ENCODE data around the gene NANP. TPM values are rescaled to one million over a fixed set of nuclear protein-coding genes. Genes with fewer than 3 reads are reported as not detected.
"Not testable (repeated sequence)": the region's sequence is repeated elsewhere in the genome, so short reads cannot be mapped to it uniquely, and the experiment has no call there.

NANP gene
- total and polyA plus RNA-seq, 4 experiments from 2014 or later: 1.6 to 2.0 (median 1.7) TPM

- H3K9me3 Mint-ChIP-seq: peaks cover 0 to 2% (median 0%) of the 10 kb centered on the region in 8 donors
- no peaks in the 10 kb centered on the region for H3K4me1 Mint-ChIP-seq
- no peaks in the 10 kb centered on the region for H3K36me3 Mint-ChIP-seq
- H3K9me3 ChIP-seq (ENCODE audit: control insufficient read depth in 1 of 2, low read length in 2 of 2): no peaks in the 10 kb centered on the region
- intact Hi-C loops (cut with micrococcal nuclease): no loop called here
- peaks cover 0 to 1% of the 10 kb centered on the region in 2 donors for H3K27me3 Mint-ChIP-seq
- H3K36me3 ChIP-seq (ENCODE audit: insufficient read depth, low read length): no peaks in the 10 kb centered on the region
- no peak overlapping the region for H3K27ac Mint-ChIP-seq
- ChIA-PET POLR2A (ENCODE audit: partially characterized antibody) (no interaction called here), CTCF (ENCODE audit: partially characterized antibody) (no interaction called here)
- no peak overlapping the region for H3K4me3 Mint-ChIP-seq
- H3K27ac ChIP-seq (ENCODE audit: low read depth, low read length): no peak overlapping the region
- no peaks in the 10 kb centered on the region for H3K4me1 ChIP-seq (ENCODE audit: insufficient read depth, low read length)
- H3K4me3 ChIP-seq (ENCODE audit: low read length in 2 of 2): no peak overlapping the region
- no peaks in the 10 kb centered on the region for H3K27me3 ChIP-seq (ENCODE audit: insufficient read depth, low read length)
- no peak for DNase-seq
Observed at GRCh38 chr20:25605148-25605547, 18.7 kb downstream of the NANP start.

GRCh38 chr20:25604611-25605010 is 19.2 kb downstream of the NANP start:
- H3K27ac ChIP-seq (ENCODE audit: low read depth, low read length): no peak overlapping the region
- DNase-seq: no peak
- H3K27ac Mint-ChIP-seq: no peak overlapping the region
- peaks cover 0 to 1% of the 10 kb centered on the region in 2 donors for H3K27me3 Mint-ChIP-seq
- CTCF ChIA-PET (ENCODE audit: partially characterized antibody): no interaction called here
- no peaks in the 10 kb centered on the region for H3K36me3 Mint-ChIP-seq
- peaks cover 0 to 2% (median 0%) of the 10 kb centered on the region in 8 donors for H3K9me3 Mint-ChIP-seq
- intact Hi-C loops (cut with micrococcal nuclease): no loop called here
- H3K4me3 ChIP-seq (ENCODE audit: low read length in 2 of 2): no peak overlapping the region
- no peak overlapping the region for H3K4me3 Mint-ChIP-seq
- no peaks in the 10 kb centered on the region for H3K27me3 ChIP-seq (ENCODE audit: insufficient read depth, low read length)
- POLR2A ChIA-PET (ENCODE audit: partially characterized antibody): no interaction called here
- no peaks in the 10 kb centered on the region for H3K36me3 ChIP-seq (ENCODE audit: insufficient read depth, low read length)
- no peaks in the 10 kb centered on the region for H3K9me3 ChIP-seq (ENCODE audit: control insufficient read depth in 1 of 2, low read length in 2 of 2)
- H3K4me1 ChIP-seq (ENCODE audit: insufficient read depth, low read length): no peaks in the 10 kb centered on the region
- no peaks in the 10 kb centered on the region for H3K4me1 Mint-ChIP-seq

GRCh38 chr20:25602914-25603309 is 20.9 kb downstream of the NANP start:
- H3K27me3 Mint-ChIP-seq; H3K4me1 ChIP-seq (ENCODE audit: insufficient read depth, low read length); intact Hi-C loops (cut with micrococcal nuclease); H3K27ac ChIP-seq (ENCODE audit: low read depth, low read length); H3K4me3 Mint-ChIP-seq; H3K36me3 ChIP-seq (ENCODE audit: insufficient read depth, low read length); H3K4me3 ChIP-seq (ENCODE audit: low read length in 2 of 2); H3K36me3 Mint-ChIP-seq; H3K27me3 ChIP-seq (ENCODE audit: insufficient read depth, low read length); CTCF ChIA-PET (ENCODE audit: partially characterized antibody); H3K9me3 ChIP-seq (ENCODE audit: control insufficient read depth in 1 of 2, low read length in 2 of 2); POLR2A ChIA-PET (ENCODE audit: partially characterized antibody); H3K9me3 Mint-ChIP-seq; H3K27ac Mint-ChIP-seq; DNase-seq; H3K4me1 Mint-ChIP-seq: not testable (repeated sequence)

- intact Hi-C loops (cut with micrococcal nuclease); H3K4me1 Mint-ChIP-seq; POLR2A ChIA-PET (ENCODE audit: partially characterized antibody); H3K36me3 ChIP-seq (ENCODE audit: insufficient read depth, low read length); H3K9me3 Mint-ChIP-seq; H3K27ac ChIP-seq (ENCODE audit: low read depth, low read length); H3K27ac Mint-ChIP-seq; H3K27me3 Mint-ChIP-seq; H3K4me3 ChIP-seq (ENCODE audit: low read length in 2 of 2); H3K9me3 ChIP-seq (ENCODE audit: control insufficient read depth in 1 of 2, low read length in 2 of 2); DNase-seq; H3K4me1 ChIP-seq (ENCODE audit: insufficient read depth, low read length); H3K36me3 Mint-ChIP-seq; H3K27me3 ChIP-seq (ENCODE audit: insufficient read depth, low read length); CTCF ChIA-PET (ENCODE audit: partially characterized antibody); H3K4me3 Mint-ChIP-seq: not testable (repeated sequence)
Observed at GRCh38 chr20:25602191-25602913, 21.5 kb downstream of the NANP start.

- H3K36me3 ChIP-seq (ENCODE audit: insufficient read depth, low read length): no peaks in the 10 kb centered on the region
- H3K27me3 Mint-ChIP-seq: peaks cover 3% of the 10 kb centered on the region in 2 donors
- peak overlapping the region in 1 of 7 donors; percentile 19 for H3K27ac Mint-ChIP-seq
- H3K4me1 Mint-ChIP-seq: no peaks in the 10 kb centered on the region
- H3K9me3 ChIP-seq (ENCODE audit: control insufficient read depth in 1 of 2, low read length in 2 of 2): no peaks in the 10 kb centered on the region
- H3K9me3 Mint-ChIP-seq: peaks cover 0 to 2% (median 0%) of the 10 kb centered on the region in 8 donors
- intact Hi-C loops (cut with micrococcal nuclease): no loop called here
- DNase-seq: no peak
- no peaks in the 10 kb centered on the region for H3K36me3 Mint-ChIP-seq
- ChIA-PET POLR2A (ENCODE audit: partially characterized antibody) (no interaction called here), CTCF (ENCODE audit: partially characterized antibody) (no interaction called here)
- H3K27ac ChIP-seq (ENCODE audit: low read depth, low read length): no peak overlapping the region
- H3K4me1 ChIP-seq (ENCODE audit: insufficient read depth, low read length): no peaks in the 10 kb centered on the region
- no peaks in the 10 kb centered on the region for H3K27me3 ChIP-seq (ENCODE audit: insufficient read depth, low read length)
- H3K4me3 Mint-ChIP-seq: peak overlapping the region in 1 of 8 donors; percentile 4
- H3K4me3 ChIP-seq (ENCODE audit: low read length in 2 of 2): no peak overlapping the region
Observed at GRCh38 chr20:25601659-25602058, 22.2 kb downstream of the NANP start.

- Mint-ChIP-seq H3K27ac (no peak overlapping the region), H3K27me3 (peaks cover 3% of the 10 kb centered on the region in 2 donors), H3K4me3 (no peak overlapping the region), H3K4me1 (no peaks in the 10 kb centered on the region), H3K36me3 (no peaks in the 10 kb centered on the region), H3K9me3 (peaks cover 0 to 2% (median 0%) of the 10 kb centered on the region in 8 donors)
- POLR2A ChIA-PET (ENCODE audit: partially characterized antibody): no interaction called here
- Histone ChIP-seq H3K27ac (ENCODE audit: low read depth, low read length) (no peak overlapping the region), H3K4me3 (ENCODE audit: low read length in 2 of 2) (no peak overlapping the region), H3K36me3 (ENCODE audit: insufficient read depth, low read length) (no peaks in the 10 kb centered on the region), H3K4me1 (ENCODE audit: insufficient read depth, low read length) (no peaks in the 10 kb centered on the region), H3K27me3 (ENCODE audit: insufficient read depth, low read length) (no peaks in the 10 kb centered on the region), H3K9me3 (ENCODE audit: control insufficient read depth in 1 of 2, low read length in 2 of 2) (no peaks in the 10 kb centered on the region)
- intact Hi-C loops (cut with micrococcal nuclease): no loop called here
- DNase-seq: no peak
- CTCF ChIA-PET (ENCODE audit: partially characterized antibody): no interaction called here
Observed at GRCh38 chr20:25600632-25601031, 23.2 kb downstream of the NANP start.

GRCh38 chr20:25592135-25592852 is 31.5 kb downstream of the NANP start:
- no peaks in the 10 kb centered on the region for H3K9me3 Mint-ChIP-seq
- H3K36me3 Mint-ChIP-seq: no peaks in the 10 kb centered on the region
- no peak overlapping the region for H3K4me3 ChIP-seq (ENCODE audit: low read length in 2 of 2)
- H3K4me1 ChIP-seq (ENCODE audit: insufficient read depth, low read length): no peaks in the 10 kb centered on the region
- no peak overlapping the region for H3K27ac ChIP-seq (ENCODE audit: low read depth, low read length)
- H3K27me3 Mint-ChIP-seq: peaks cover 0 to 3% of the 10 kb centered on the region in 2 donors
- no peaks in the 10 kb centered on the region for H3K9me3 ChIP-seq (ENCODE audit: control insufficient read depth in 1 of 2, low read length in 2 of 2)
- ChIA-PET CTCF (ENCODE audit: partially characterized antibody) (no interaction called here), POLR2A (ENCODE audit: partially characterized antibody) (no interaction called here)
- H3K4me3 Mint-ChIP-seq: no peak overlapping the region
- no peaks in the 10 kb centered on the region for H3K27me3 ChIP-seq (ENCODE audit: insufficient read depth, low read length)
- H3K4me1 Mint-ChIP-seq: no peaks in the 10 kb centered on the region
- no peak for DNase-seq
- no peaks in the 10 kb centered on the region for H3K36me3 ChIP-seq (ENCODE audit: insufficient read depth, low read length)
- no peak overlapping the region for H3K27ac Mint-ChIP-seq
- intact Hi-C loops (cut with micrococcal nuclease): no loop called here
